ENCODE measurements around the gene NLRP10. TPM values are rescaled to one million over a fixed set of nuclear protein-coding genes. Genes with fewer than 3 reads are reported as not detected.

The NLRP10 gene
- total and polyA plus RNA-seq, 11 donors = not detected

- WGBS, 4 donors = 71 to 78% (median 76%) methylated on average over 2 of the region's 2 CpGs
Measured at GRCh38 chr11:7974668-7975067, 9.4 kb upstream of the NLRP10 start.

DNA sequence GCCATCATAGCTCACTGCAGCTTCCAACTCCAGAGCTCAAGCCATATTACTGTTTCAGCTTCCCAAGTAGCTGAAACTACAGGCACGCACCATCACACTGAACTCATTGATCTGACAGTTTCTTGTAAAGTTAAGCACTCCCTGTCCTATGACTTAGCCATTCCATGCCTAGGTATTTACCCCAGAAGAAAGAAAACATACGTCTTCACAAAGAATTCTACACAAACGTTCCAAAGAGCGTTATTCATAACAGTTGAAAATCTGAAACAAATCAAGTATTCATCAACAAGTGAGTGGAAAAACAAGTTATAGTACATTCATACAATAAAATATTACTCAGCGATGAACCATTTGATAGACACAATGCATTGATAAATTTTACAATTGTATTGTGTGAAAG, 7.8 kb upstream of the NLRP10 start:
- TF ChIP-seq, protein P1, sequence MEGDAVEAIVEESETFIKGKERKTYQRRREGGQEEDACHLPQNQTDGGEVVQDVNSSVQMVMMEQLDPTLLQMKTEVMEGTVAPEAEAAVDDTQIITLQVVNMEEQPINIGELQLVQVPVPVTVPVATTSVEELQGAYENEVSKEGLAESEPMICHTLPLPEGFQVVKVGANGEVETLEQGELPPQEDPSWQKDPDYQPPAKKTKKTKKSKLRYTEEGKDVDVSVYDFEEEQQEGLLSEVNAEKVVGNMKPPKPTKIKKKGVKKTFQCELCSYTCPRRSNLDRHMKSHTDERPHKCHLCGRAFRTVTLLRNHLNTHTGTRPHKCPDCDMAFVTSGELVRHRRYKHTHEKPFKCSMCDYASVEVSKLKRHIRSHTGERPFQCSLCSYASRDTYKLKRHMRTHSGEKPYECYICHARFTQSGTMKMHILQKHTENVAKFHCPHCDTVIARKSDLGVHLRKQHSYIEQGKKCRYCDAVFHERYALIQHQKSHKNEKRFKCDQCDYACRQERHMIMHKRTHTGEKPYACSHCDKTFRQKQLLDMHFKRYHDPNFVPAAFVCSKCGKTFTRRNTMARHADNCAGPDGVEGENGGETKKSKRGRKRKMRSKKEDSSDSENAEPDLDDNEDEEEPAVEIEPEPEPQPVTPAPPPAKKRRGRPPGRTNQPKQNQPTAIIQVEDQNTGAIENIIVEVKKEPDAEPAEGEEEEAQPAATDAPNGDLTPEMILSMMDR (IDR thresholded peaks at IDR 0.05) = no peak
- TF ChIP-seq POLR2A (IDR thresholded peaks at IDR 0.05) = no peak
- H3K4me1 ChIP-seq = no peaks in the 10 kb centered on the region
- H3K36me3 ChIP-seq = no peaks in the 10 kb centered on the region
- H3K4me3 ChIP-seq = no peak overlapping the region
- no peak overlapping the region for H3K27ac ChIP-seq
- H3K27me3 ChIP-seq = no peaks in the 10 kb centered on the region
- H3K9me3 ChIP-seq = no peaks in the 10 kb centered on the region
- WGBS, 4 donors = 88 to 92% (median 90%) methylated on average over 5 of the region's 5 CpGs
- ATAC-seq (no peak), DNase-seq (no peak)
- intact Hi-C loops (cut with DNase I) = no loop called here

More at GRCh38 chr11:7974668-7975067, 9.4 kb upstream of the NLRP10 start:
- no peaks in the 10 kb centered on the region for H3K36me3 ChIP-seq
- intact Hi-C loops (cut with DNase I) = no loop called here
- H3K27me3 ChIP-seq = no peaks in the 10 kb centered on the region
- H3K9me3 ChIP-seq = no peaks in the 10 kb centered on the region
- DNase-seq (no peak), ATAC-seq (no peak)
- H3K4me1 ChIP-seq = no peaks in the 10 kb centered on the region
- H3K4me3 ChIP-seq = no peak overlapping the region
- no peak overlapping the region for H3K27ac ChIP-seq
- no peak for TF ChIP-seq POLR2A (IDR thresholded peaks at IDR 0.05)
- TF ChIP-seq, protein P1 (IDR thresholded peaks at IDR 0.05) = no peak

DNA sequence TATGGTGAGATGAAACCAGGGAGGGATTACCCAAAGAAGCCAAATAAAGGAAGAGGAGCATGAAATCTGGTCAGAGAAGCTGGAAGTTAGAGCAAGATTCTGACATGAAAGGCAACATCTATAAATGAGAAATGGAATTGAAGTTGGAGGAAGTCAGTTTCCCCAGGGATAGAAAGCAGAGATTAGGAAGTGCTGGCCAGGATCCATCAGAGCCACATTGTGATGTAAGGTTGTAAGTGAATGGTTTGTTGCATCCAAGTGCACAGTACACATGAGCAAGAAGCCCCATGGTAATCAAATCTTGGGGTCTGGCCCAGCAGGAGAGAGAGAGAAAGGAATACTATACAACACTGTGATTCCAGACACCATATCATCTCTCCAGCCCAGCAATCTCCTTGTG, 6.6 kb upstream of the NLRP10 start:
- H3K27ac ChIP-seq = no peak overlapping the region
- no peaks in the 10 kb centered on the region for H3K36me3 ChIP-seq
- DNase-seq (no peak), ATAC-seq (no peak)
- TF ChIP-seq POLR2A (IDR thresholded peaks at IDR 0.05) = no peak
- TF ChIP-seq, protein P1 (IDR thresholded peaks at IDR 0.05) = no peak
- H3K9me3 ChIP-seq = no peaks in the 10 kb centered on the region
- no peaks in the 10 kb centered on the region for H3K4me1 ChIP-seq
- intact Hi-C loops (cut with DNase I) = no loop called here
- H3K4me3 ChIP-seq = no peak overlapping the region
- H3K27me3 ChIP-seq = no peaks in the 10 kb centered on the region

DNA sequence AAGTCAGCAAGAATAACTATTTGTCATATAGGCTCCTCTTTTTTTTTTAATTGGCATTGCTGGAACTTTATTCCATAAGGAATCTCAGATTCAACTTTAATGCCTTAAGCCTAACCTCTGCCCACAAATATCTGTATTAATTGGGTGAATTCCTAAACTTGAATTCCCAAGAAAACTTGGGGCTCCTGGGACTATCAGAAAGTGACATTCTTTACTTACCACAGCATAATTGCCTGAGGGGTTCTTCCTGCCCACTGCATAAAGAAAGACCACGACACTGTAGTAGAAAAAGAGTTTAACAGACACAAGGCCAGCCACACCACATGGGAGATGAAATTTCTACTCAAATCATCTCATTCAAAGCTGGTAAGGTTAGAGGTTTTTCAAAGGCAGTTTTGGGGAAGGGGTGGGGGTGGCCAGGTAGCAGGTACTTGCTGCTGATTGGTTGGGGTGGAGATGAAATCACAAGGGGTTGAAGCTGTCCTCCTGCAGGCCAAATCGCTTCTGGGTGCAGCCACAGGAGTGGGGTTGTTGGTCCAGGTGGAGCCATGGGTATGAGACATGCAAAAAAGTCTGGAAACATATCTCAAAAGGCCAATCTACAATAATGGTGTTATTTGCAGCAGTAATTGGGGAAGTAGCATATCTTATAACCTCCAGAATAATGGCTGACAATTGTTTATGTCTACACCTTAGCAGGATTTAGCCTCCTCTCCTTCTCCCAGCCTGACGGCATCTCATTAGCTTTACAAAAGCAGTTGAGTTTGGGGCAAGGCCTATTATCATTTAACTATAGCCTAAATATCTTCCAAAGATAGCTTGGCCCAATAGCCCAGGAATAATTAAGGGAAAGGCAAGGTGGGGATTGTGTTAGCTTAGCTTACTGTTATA, 4.8 kb upstream of the NLRP10 start:
- H3K9me3 ChIP-seq = no peaks in the 10 kb centered on the region

More for the DNA sequence above, 4.8 kb upstream of the NLRP10 start:
- 60 to 72% (median 64%) methylated on average over 3 of the region's 3 CpGs for WGBS, 4 donors
- H3K27me3 ChIP-seq = no peaks in the 10 kb centered on the region
- H3K4me1 ChIP-seq = no peaks in the 10 kb centered on the region
- no peak overlapping the region for H3K4me3 ChIP-seq
- intact Hi-C loops (cut with DNase I) = no loop called here
- H3K27ac ChIP-seq = no peak overlapping the region
- TF ChIP-seq POLR2A (IDR thresholded peaks at IDR 0.05) = no peak
- TF ChIP-seq, protein P1 (IDR thresholded peaks at IDR 0.05) = no peak
- DNase-seq = no peak
- no peaks in the 10 kb centered on the region for H3K36me3 ChIP-seq
- ATAC-seq = no peak
